Trophoblast cell (in vitro differentiated cells and primary cell): ENCODE measurements around the gene TNIK.
A peak's percentile ranks its signal among the peaks of the same experiment; 100 is the strongest.

Source experiments
- DNase-seq, 2 donors: peaks; one replicate each; pipeline ENCODE4 v3.0.0-alpha.2; 2016
- H2AFZ ChIP-seq: 2 replicates; pipeline ENCODE4 v1.6.1; 2013; ENCODE audit warnings: low read length, moderate library complexity, mild to moderate bottlenecking; ENCODE audit not compliant: insufficient read depth, poor library complexity
- H2AK5ac ChIP-seq: 2 replicates; pipeline ENCODE4 v1.6.1; 2013; ENCODE audit warnings: mild to moderate bottlenecking, low read length
- H2BK120ac ChIP-seq: 2 replicates; pipeline ENCODE4 v1.6.1; 2013; ENCODE audit warnings: low read length, mild to moderate bottlenecking, moderate library complexity; ENCODE audit not compliant: insufficient read depth, poor library complexity
- H2BK12ac ChIP-seq: 2 replicates; pipeline ENCODE4 v1.6.1; 2013; ENCODE audit warnings: mild to moderate bottlenecking, low read length, moderate library complexity
- H2BK5ac ChIP-seq: 2 replicates; pipeline ENCODE4 v1.6.1; 2013; ENCODE audit warnings: low read length, low read depth, moderate library complexity, mild to moderate bottlenecking; ENCODE audit not compliant: poor library complexity
- H3K14ac ChIP-seq: 2 replicates; pipeline ENCODE4 v1.6.1; 2013; ENCODE audit warnings: mild to moderate bottlenecking, low read length
- H3K18ac ChIP-seq: 2 replicates; pipeline ENCODE4 v1.6.1; 2013; ENCODE audit warnings: mild to moderate bottlenecking, low read length
- H3K23ac ChIP-seq: 2 replicates; pipeline ENCODE4 v1.6.1; 2013; ENCODE audit warnings: low read length
- H3K27ac ChIP-seq: 2 replicates; pipeline ENCODE4 v1.5.1; 2013; ENCODE audit warnings: low read depth, mild to moderate bottlenecking, inconsistent platforms, low read length, moderate library complexity
- H3K27me3 ChIP-seq: 2 replicates; pipeline ENCODE4 v1.6.1; 2013; ENCODE audit warnings: inconsistent platforms, mild to moderate bottlenecking, low read length, moderate library complexity; ENCODE audit not compliant: insufficient read depth
- H3K36me3 ChIP-seq, 2 experiments: 1 replicate in 1 of 2; 2 replicates in 1 of 2; pipeline ENCODE4 v1.6.1; 2013; ENCODE audit warnings: low read length in 2 of 2, mild to moderate bottlenecking in 2 of 2, moderate library complexity in 1 of 2; ENCODE audit not compliant: insufficient read depth in 2 of 2, control insufficient read depth in 1 of 2
- H3K4ac ChIP-seq: 2 replicates; pipeline ENCODE4 v1.6.1; 2013; ENCODE audit warnings: low read depth, mild to moderate bottlenecking, low read length, moderate library complexity
- H3K4me1 ChIP-seq, 2 experiments: 1 replicate in 1 of 2; 2 replicates in 1 of 2; pipeline ENCODE4 v1.6.1; 2013; ENCODE audit warnings: low read length in 2 of 2, mild to moderate bottlenecking in 2 of 2, moderate library complexity in 1 of 2; ENCODE audit not compliant: insufficient read depth in 2 of 2, control insufficient read depth in 1 of 2
- H3K4me2 ChIP-seq: 2 replicates; pipeline ENCODE4 v1.6.1; 2013; ENCODE audit warnings: inconsistent platforms, mild to moderate bottlenecking, low read length, moderate library complexity
- H3K4me3 ChIP-seq: 2 replicates; pipeline ENCODE4 v1.5.1; 2013; ENCODE audit warnings: mild to moderate bottlenecking, low read depth, low read length, inconsistent platforms
- H3K79me1 ChIP-seq: one replicate; pipeline ENCODE4 v1.6.1; 2013; ENCODE audit warnings: low read length
- H3K79me2 ChIP-seq: 2 replicates; pipeline ENCODE4 v1.6.1; 2013; ENCODE audit warnings: low read length, mild to moderate bottlenecking; ENCODE audit not compliant: control insufficient read depth, insufficient read depth, poor library complexity
- H3K9ac ChIP-seq: 2 replicates; pipeline ENCODE4 v1.6.1; 2013; ENCODE audit warnings: mild to moderate bottlenecking, low read length
- H3K9me3 ChIP-seq: 2 replicates; pipeline ENCODE4 v1.6.1; 2013; ENCODE audit warnings: low read depth, mild to moderate bottlenecking, control low read depth, inconsistent platforms, low read length; ENCODE audit not compliant: insufficient read depth
- H4K12ac ChIP-seq: 2 replicates; pipeline ENCODE4 v1.6.1; 2013; ENCODE audit warnings: low read depth, mild to moderate bottlenecking, low read length, moderate library complexity
- H4K8ac ChIP-seq: 2 replicates; pipeline ENCODE4 v1.6.1; 2013; ENCODE audit warnings: low read depth, mild to moderate bottlenecking, low read length, moderate library complexity
- H4K91ac ChIP-seq: one replicate; pipeline ENCODE4 v1.6.1; 2013; ENCODE audit warnings: low read depth, mild to moderate bottlenecking, low read length, moderate library complexity
- WGBS: extraction: QIAGEN DNeasy Blood & Tissue Kit; methylation state at CpG from one replicate; pipeline ENCODE4 v1.1.7; 2013; ENCODE audit warnings: missing lambda C conversion rate; ENCODE audit not compliant: insufficient read length, insufficient coverage; ENCODE audit errors: extremely low coverage; 5-methylcytosine and 5-hydroxymethylcytosine counted together

The TNIK gene

DNA sequence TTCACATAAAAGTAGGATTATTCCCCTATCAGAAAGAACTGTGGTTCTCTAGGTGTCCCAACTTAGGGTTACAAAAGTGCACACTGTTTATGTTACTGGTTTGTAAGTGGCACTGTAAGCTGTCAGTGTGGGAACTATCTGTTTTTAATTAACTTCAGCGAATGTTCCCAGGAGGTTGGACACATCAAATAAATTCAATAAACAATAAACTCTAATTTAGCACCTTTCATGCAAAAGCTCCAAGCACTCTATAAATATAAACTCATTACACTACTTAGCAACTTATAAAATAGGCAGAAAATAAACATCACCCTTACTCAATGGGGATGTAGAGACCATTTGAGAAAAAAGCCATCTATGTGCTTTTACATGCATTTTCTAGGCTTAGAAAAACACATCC lies 265.2 kb downstream of the TNIK start:
- no peak overlapping the region for H2AFZ ChIP-seq
- H2BK12ac ChIP-seq = no peak overlapping the region
- no peaks in the 10 kb centered on the region for H3K9me3 ChIP-seq
- no peak overlapping the region for H3K27ac ChIP-seq
- H3K79me2 ChIP-seq = no peaks in the 10 kb centered on the region
- no peak overlapping the region for H2BK120ac ChIP-seq
- H4K91ac ChIP-seq = no peak overlapping the region
- no CpG with 5 or more reads among the region's 1 CpG for WGBS
- no peaks in the 10 kb centered on the region for H3K36me3 ChIP-seq
- H2AK5ac ChIP-seq = no peak overlapping the region
- no peak overlapping the region for H4K8ac ChIP-seq
- no peak overlapping the region for H3K9ac ChIP-seq
- no peak overlapping the region for H3K14ac ChIP-seq
- no peak overlapping the region for H3K4me2 ChIP-seq
- no peak overlapping the region for H4K12ac ChIP-seq
- no peak overlapping the region for H3K4ac ChIP-seq
- no peak for DNase-seq
- H3K4me1 ChIP-seq = no peaks in the 10 kb centered on the region
- no peaks in the 10 kb centered on the region for H3K79me1 ChIP-seq
- H2BK5ac ChIP-seq = no peak overlapping the region
- no peak overlapping the region for H3K18ac ChIP-seq
- no peaks in the 10 kb centered on the region for H3K27me3 ChIP-seq
- H3K4me3 ChIP-seq = no peak overlapping the region
- no peak overlapping the region for H3K23ac ChIP-seq

DNA sequence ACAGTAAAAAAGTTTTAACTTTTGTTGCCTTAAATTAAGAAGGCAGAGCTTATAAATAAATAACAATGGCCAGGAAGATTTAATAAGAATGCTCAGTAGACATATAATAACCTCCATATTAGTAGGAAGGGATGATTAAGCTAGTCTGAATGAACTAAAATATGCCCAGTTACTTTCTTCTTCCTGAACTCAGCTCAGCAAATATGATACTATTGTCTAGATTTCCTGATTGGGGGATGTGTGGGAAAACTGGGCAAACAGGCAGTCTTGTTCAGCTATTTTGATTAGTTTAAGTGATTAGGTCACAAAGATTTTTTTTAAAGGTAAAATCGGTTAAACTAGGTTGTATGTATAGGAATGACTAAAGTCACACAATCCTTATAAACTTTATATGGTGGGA lies 266.5 kb downstream of the TNIK start:
- Histone ChIP-seq H3K4me1 (no peaks in the 10 kb centered on the region), H4K12ac (no peak overlapping the region), H3K36me3 (no peaks in the 10 kb centered on the region), H3K79me1 (no peaks in the 10 kb centered on the region), H3K4me3 (no peak overlapping the region), H3K9ac (no peak overlapping the region), H3K18ac (no peak overlapping the region), H3K9me3 (no peaks in the 10 kb centered on the region), H3K4ac (no peak overlapping the region), H3K14ac (no peak overlapping the region), H2BK120ac (no peak overlapping the region), H3K23ac (no peak overlapping the region), H3K4me2 (no peak overlapping the region), H3K27ac (no peak overlapping the region), H2AK5ac (no peak overlapping the region), H3K79me2 (no peaks in the 10 kb centered on the region), H3K27me3 (no peaks in the 10 kb centered on the region), H2BK12ac (no peak overlapping the region), H4K91ac (no peak overlapping the region), H2AFZ (no peak overlapping the region), H2BK5ac (no peak overlapping the region), H4K8ac (no peak overlapping the region)
- DNase-seq = peak in 1 of 2 donors; percentile 15
- WGBS = no CpG with 5 or more reads among the region's 1 CpG

DNA sequence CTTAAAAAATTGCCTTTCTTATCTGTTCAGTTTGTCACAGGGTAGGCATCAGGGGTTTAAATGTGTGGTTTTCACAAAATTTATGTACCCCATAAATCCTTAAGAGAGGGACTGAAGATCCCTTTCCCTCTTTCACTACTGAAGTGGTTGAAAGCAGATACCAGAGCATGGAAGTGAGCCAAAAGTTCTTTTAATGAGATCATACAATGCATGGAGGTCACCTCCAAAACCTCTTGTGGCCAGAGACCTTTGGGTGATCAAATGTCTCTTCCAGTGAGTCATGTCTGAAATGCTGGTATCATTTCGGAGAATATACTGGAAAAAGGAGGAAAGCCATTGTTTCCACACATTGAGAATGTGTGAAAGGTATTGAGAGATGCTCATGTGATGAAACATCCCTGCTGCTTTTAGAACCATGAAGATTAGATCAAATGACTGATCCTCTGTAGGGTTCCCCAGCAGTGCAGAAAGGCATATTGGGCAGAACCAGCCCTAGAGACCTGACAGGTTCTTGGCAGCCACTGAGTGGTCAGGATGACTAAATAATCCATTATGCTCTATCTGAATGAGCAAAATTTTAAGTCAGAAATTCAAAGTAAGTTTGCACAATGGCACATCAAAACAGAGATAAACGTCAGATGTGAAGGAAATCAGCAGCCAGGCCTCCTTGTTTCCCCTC lies 267.9 kb downstream of the TNIK start:
- Histone ChIP-seq H3K9me3 (no peaks in the 10 kb centered on the region), H3K4me2 (no peak overlapping the region), H2BK12ac (no peak overlapping the region), H3K4me3 (no peak overlapping the region), H3K4ac (no peak overlapping the region), H3K79me1 (no peaks in the 10 kb centered on the region), H4K91ac (no peak overlapping the region), H2BK5ac (no peak overlapping the region), H3K14ac (no peak overlapping the region), H3K36me3 (no peaks in the 10 kb centered on the region), H2AK5ac (no peak overlapping the region), H3K18ac (no peak overlapping the region), H3K27me3 (no peaks in the 10 kb centered on the region), H2BK120ac (no peak overlapping the region), H2AFZ (no peak overlapping the region), H3K27ac (no peak overlapping the region), H4K12ac (no peak overlapping the region), H3K23ac (no peak overlapping the region), H3K9ac (no peak overlapping the region), H4K8ac (no peak overlapping the region), H3K4me1 (no peaks in the 10 kb centered on the region), H3K79me2 (no peaks in the 10 kb centered on the region)
- DNase-seq = peak; percentile 43 to 80
- whole genome bisulfite sequencing = no CpG with 5 or more reads among the region's 2 CpGs

- Histone ChIP-seq H3K79me2 (no peaks in the 10 kb centered on the region), H4K91ac (no peak overlapping the region), H3K4me3 (no peak overlapping the region), H4K12ac (no peak overlapping the region), H3K27me3 (no peaks in the 10 kb centered on the region), H3K4ac (no peak overlapping the region), H3K18ac (no peak overlapping the region), H3K4me2 (no peak overlapping the region), H2BK12ac (no peak overlapping the region), H3K9ac (no peak overlapping the region), H3K27ac (no peak overlapping the region), H4K8ac (no peak overlapping the region), H3K79me1 (no peaks in the 10 kb centered on the region), H3K14ac (no peak overlapping the region), H2AFZ (no peak overlapping the region), H2BK5ac (no peak overlapping the region), H3K4me1 (no peaks in the 10 kb centered on the region), H2AK5ac (no peak overlapping the region), H2BK120ac (no peak overlapping the region), H3K36me3 (no peaks in the 10 kb centered on the region), H3K23ac (no peak overlapping the region), H3K9me3 (no peaks in the 10 kb centered on the region)
- DNase-seq = no peak
- WGBS = no CpG with 5 or more reads among the region's 1 CpG
Measured at GRCh38 chr3:171190668-171191067, 269.5 kb downstream of the TNIK start.
